Caco-2 (cell line): ENCODE data around the gene CCIN. TPM values are rescaled to one million over a fixed set of nuclear protein-coding genes. Genes with fewer than 3 reads are reported as not detected.

Source experiments
- Bru-seq: library from RNA; stranded (reverse); fragments of 400-500 nt; gene quantifications from one replicate; lab custom pipeline; 2021; lab: Mats Ljungman, UMichigan
- BruChase-seq, 2 experiments: library from RNA; stranded (reverse); fragments of 400-500 nt; gene quantifications; one replicate each; lab custom pipeline; 2021; lab: Mats Ljungman, UMichigan
- BruUV-seq: library from RNA; stranded (reverse); fragments of 400-500 nt; replicated peaks from 2 replicates; lab custom pipeline; 2021; lab: Mats Ljungman, UMichigan
- CTCF ChIA-PET: fragments of 300-600 bp; sonication (Branson Sonifier 250); formaldehyde crosslinking; loops from one replicate; lab custom pipeline; 2022; ENCODE audit warnings: antibody characterized with exemption; lab: Charles Lee
- POLR2A ChIA-PET: fragments of 300-600 bp; sonication (Branson Sonifier 250); formaldehyde crosslinking; loops from one replicate; lab custom pipeline; 2022; ENCODE audit warnings: antibody characterized with exemption; lab: Charles Lee
- DNase-seq, 2 experiments: peaks; one replicate each; pipeline versions ENCODE4 v3.0.0 to v3.0.0-alpha.2; 2020 to 2022
- H3K27me3 ChIP-seq: replicated peaks from 2 replicates; pipeline ENCODE4 v1.6.0; 2011; ENCODE audit warnings: low read length; ENCODE audit not compliant: control insufficient read depth, insufficient read depth
- H3K36me3 ChIP-seq: 2 replicates; pipeline ENCODE4 v1.5.1; 2011; ENCODE audit warnings: low read length; ENCODE audit not compliant: control insufficient read depth, insufficient read depth
- H3K4me1 ChIP-seq: fragments of 250-450 bp; sonication (Bioruptor Pico); 2 replicates; pipeline ENCODE4 v1.5.1; 2020; ENCODE audit warnings: mild to moderate bottlenecking
- H3K4me3 ChIP-seq: 2 replicates; pipeline ENCODE4 v1.5.1; 2011; ENCODE audit warnings: low read depth, mild to moderate bottlenecking, control low read depth, low read length
- H3K9me3 ChIP-seq: fragments of 250-450 bp; sonication (Bioruptor Pico); 2 replicates; pipeline ENCODE4 v1.5.1; 2020; ENCODE audit warnings: mild to moderate bottlenecking, moderate library complexity
- H3K27ac Mint-ChIP-seq: one replicate; pipeline ENCODE4 v1.8.0; 2022; ENCODE audit warnings: mixed read lengths; ENCODE audit not compliant: unreplicated experiment
- H3K27me3 Mint-ChIP-seq: one replicate; pipeline ENCODE4 v1.8.0; 2022; ENCODE audit warnings: mixed read lengths; ENCODE audit not compliant: insufficient read depth, unreplicated experiment
- H3K36me3 Mint-ChIP-seq: one replicate; pipeline ENCODE4 v1.8.0; 2022; ENCODE audit warnings: mild to moderate bottlenecking, mixed read lengths; ENCODE audit not compliant: insufficient read depth, unreplicated experiment
- H3K4me1 Mint-ChIP-seq: one replicate; pipeline ENCODE4 v1.8.0; 2022; ENCODE audit warnings: low read depth, mixed read lengths; ENCODE audit not compliant: unreplicated experiment
- H3K4me3 Mint-ChIP-seq: one replicate; pipeline ENCODE4 v1.8.0; 2022; ENCODE audit warnings: mild to moderate bottlenecking, moderate library complexity, mixed read lengths; ENCODE audit not compliant: unreplicated experiment
- H3K9me3 Mint-ChIP-seq: one replicate; pipeline ENCODE4 v1.8.0; 2022; ENCODE audit warnings: mixed read lengths; ENCODE audit not compliant: unreplicated experiment
- intact Hi-C: fragments of 100-400 bp; cut with micrococcal nuclease; formaldehyde crosslinking; loops from one replicate; pipeline ENCODE4 v1.10.0; 2022; ENCODE audit not compliant: unreplicated experiment
- long read RNA-seq: library from polyadenylated mRNA; stranded (forward); transcript quantifications from one replicate; pipeline ENCODE4 v2.0.0, GENCODE V29; 2022
- total RNA-seq: library from RNA; stranded (reverse); gene quantifications from 2 replicates; pipeline ENCODE4 v1.2.3, GENCODE V29; 2022
- TF ChIP-seq, protein P1 (sequence below), 2 experiments: fragments of 200-600 bp in 1 of 2; IDR thresholded peaks; 1 replicate in 1 of 2; 2 replicates in 1 of 2; pipeline versions ENCODE4 v1.5.1 to v1.8.0; 2011 to 2022; ENCODE audit warnings: antibody characterized with exemption in 1 of 2, control low read depth in 1 of 2, inconsistent platforms in 1 of 2, low read depth in 1 of 2, low read length in 1 of 2, mild to moderate bottlenecking in 1 of 2, moderate library complexity in 1 of 2; ENCODE audit not compliant: insufficient read depth in 1 of 2, severe bottlenecking in 1 of 2, unreplicated experiment in 1 of 2

Gene CCIN
- total RNA-seq (not detected in 2 replicates), Bru-seq, nascent RNA (percentile 13 among the genes with signal in this experiment), BruChase-seq, experiment 1, labeled RNA remaining after a 2-hour chase (not detected), BruChase-seq, experiment 2, labeled RNA remaining after a 6-hour chase (not detected)
- long read RNA-seq, partial matches to known transcripts: 0 of 1 reads
- long read RNA-seq, other reads (novel, unspliced or antisense): 1 of 1 reads

DNA sequence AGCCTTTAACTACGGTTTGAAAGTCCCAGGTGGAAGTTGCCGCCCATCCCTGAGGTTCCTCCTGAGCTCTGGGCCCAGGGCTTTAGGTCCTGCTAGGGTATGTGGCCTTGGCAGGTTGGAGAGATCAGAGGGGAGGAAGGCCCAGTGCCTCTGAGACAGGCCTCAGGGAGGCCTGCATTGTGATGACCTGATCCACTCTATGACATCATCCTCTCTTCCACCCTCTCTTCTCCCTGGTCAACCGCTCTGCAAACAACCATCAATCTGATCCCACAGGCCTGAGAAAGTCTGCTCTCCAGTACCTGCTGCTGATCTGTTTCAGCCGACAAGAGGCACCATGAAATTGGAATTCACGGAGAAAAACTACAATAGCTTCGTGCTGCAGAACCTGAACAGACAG lies at the start of gene CCIN:
Gene CCIN (plus strand): TSS at position 223 of the 400 bp plus-strand sequence. CDS start 115 bp downstream, at position 338.
- Mint-ChIP-seq H3K27me3 (no peaks in the 10 kb centered on the region), H3K9me3 (no peaks in the 10 kb centered on the region), H3K36me3 (peaks cover 6% of the 10 kb centered on the region), H3K4me3 (no peak within 1 kb of the TSS), H3K4me1 (no peaks in the 10 kb centered on the region), H3K27ac (no peak within 1 kb of the TSS)
- BruUV-seq: no TSS peak
- Histone ChIP-seq H3K4me1 (no peaks in the 10 kb centered on the region), H3K4me3 (no peak within 1 kb of the TSS), H3K9me3 (no peaks in the 10 kb centered on the region), H3K36me3 (no peaks in the 10 kb centered on the region), H3K27me3 (no peaks in the 10 kb centered on the region)
- TF ChIP-seq, protein P1, sequence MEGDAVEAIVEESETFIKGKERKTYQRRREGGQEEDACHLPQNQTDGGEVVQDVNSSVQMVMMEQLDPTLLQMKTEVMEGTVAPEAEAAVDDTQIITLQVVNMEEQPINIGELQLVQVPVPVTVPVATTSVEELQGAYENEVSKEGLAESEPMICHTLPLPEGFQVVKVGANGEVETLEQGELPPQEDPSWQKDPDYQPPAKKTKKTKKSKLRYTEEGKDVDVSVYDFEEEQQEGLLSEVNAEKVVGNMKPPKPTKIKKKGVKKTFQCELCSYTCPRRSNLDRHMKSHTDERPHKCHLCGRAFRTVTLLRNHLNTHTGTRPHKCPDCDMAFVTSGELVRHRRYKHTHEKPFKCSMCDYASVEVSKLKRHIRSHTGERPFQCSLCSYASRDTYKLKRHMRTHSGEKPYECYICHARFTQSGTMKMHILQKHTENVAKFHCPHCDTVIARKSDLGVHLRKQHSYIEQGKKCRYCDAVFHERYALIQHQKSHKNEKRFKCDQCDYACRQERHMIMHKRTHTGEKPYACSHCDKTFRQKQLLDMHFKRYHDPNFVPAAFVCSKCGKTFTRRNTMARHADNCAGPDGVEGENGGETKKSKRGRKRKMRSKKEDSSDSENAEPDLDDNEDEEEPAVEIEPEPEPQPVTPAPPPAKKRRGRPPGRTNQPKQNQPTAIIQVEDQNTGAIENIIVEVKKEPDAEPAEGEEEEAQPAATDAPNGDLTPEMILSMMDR (IDR thresholded peaks at IDR 0.05; ENCODE audit: insufficient read depth in 1 of 2, low read depth in 1 of 2, low read length in 1 of 2, severe bottlenecking in 1 of 2, unreplicated experiment in 1 of 2): no peak
- intact Hi-C loops: loop anchor here (5.0 kb wide), 1 partner anchor 222 kb away; no protein-coding TSS in a partner anchor
- POLR2A ChIA-PET: no interaction called here
- CTCF ChIA-PET: interaction anchor here (0.6 kb wide), 2 partner anchors 28 to 36 kb away, joined by 3 to 5 read pairs; no protein-coding TSS in a partner anchor
- DNase-seq: no peak

DNA sequence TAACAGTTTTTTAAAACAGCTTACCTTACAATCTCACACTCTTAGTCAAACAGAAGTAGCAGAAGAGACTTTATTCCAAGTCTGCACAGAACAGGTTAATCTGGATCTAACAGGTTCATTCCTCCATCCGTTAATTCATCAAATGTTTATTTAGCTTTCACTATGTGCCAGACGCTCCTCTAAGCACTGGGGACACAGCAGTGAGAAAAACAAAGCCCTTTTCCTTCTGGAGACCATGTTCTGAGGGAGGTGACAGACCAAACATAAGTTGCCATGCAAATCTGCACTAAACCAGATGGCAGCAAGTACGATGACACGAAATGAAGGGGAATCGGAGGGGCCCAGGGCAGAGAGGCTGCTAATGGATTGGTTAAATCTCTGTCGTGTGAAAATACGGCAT lies 49.7 kb upstream of the CCIN start:
- ChIA-PET POLR2A (no interaction called here), CTCF (no interaction called here)
- Histone ChIP-seq H3K36me3 (no peaks in the 10 kb centered on the region), H3K27me3 (no peaks in the 10 kb centered on the region), H3K4me3 (no peak overlapping the region), H3K9me3 (no peaks in the 10 kb centered on the region), H3K4me1 (no peaks in the 10 kb centered on the region)
- Mint-ChIP-seq H3K27me3 (no peaks in the 10 kb centered on the region), H3K36me3 (no peaks in the 10 kb centered on the region), H3K4me3 (no peak overlapping the region), H3K9me3 (no peaks in the 10 kb centered on the region), H3K27ac (no peak overlapping the region), H3K4me1 (no peaks in the 10 kb centered on the region)
- DNase-seq: no peak
- TF ChIP-seq, protein P1 (IDR thresholded peaks at IDR 0.05; ENCODE audit: insufficient read depth in 1 of 2, low read depth in 1 of 2, low read length in 1 of 2, severe bottlenecking in 1 of 2, unreplicated experiment in 1 of 2): no peak
- intact Hi-C loops: no loop called here
- no TSS peak for BruUV-seq

DNA sequence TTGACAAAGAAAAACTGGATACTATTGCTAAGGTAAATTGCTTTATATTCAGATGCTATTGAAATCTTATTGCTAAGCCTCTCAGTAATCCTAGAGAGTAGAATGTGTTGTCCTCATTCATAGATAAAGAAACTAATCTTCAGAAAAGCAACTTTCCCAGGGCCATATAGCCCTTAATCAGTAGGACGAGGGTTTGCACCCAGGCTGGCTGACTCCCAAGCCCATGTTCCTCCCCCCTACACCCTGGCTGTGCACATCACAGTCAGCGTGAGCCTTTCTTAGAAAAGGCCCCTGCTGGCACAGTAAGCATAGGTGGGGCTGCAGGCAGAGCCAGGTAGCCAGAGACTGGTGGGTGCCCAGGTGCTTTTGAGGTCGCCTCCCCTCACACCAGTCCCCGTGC lies 48.5 kb upstream of the CCIN start:
- BruUV-seq: no TSS peak
- no peak overlapping the region for H3K27ac Mint-ChIP-seq
- no peaks in the 10 kb centered on the region for H3K36me3 ChIP-seq
- no peaks in the 10 kb centered on the region for H3K27me3 Mint-ChIP-seq
- no peaks in the 10 kb centered on the region for H3K27me3 ChIP-seq
- no peaks in the 10 kb centered on the region for H3K4me1 Mint-ChIP-seq
- no peak for DNase-seq
- H3K4me3 Mint-ChIP-seq: no peak overlapping the region
- intact Hi-C loops: no loop called here
- CTCF ChIA-PET: no interaction called here
- no peaks in the 10 kb centered on the region for H3K9me3 Mint-ChIP-seq
- H3K4me3 ChIP-seq: no peak overlapping the region
- no peaks in the 10 kb centered on the region for H3K36me3 Mint-ChIP-seq
- POLR2A ChIA-PET: no interaction called here
- TF ChIP-seq, protein P1 (IDR thresholded peaks at IDR 0.05; ENCODE audit: insufficient read depth in 1 of 2, low read depth in 1 of 2, low read length in 1 of 2, severe bottlenecking in 1 of 2, unreplicated experiment in 1 of 2): no peak
- no peaks in the 10 kb centered on the region for H3K4me1 ChIP-seq
- no peaks in the 10 kb centered on the region for H3K9me3 ChIP-seq
